Fibroblast of villous mesenchyme (primary cell): ENCODE results near the gene LAT. TPM values are rescaled to one million over a fixed set of nuclear protein-coding genes. Genes with fewer than 3 reads are reported as not detected.

Experiments
- DNase-seq: peaks from one replicate; pipeline ENCODE4 v3.0.0-alpha.2; 2010; ENCODE audit warnings: low read depth
- H3K4me3 ChIP-seq: 2 replicates; pipeline ENCODE4 v1.5.1; 2011; ENCODE audit warnings: low read depth, mild to moderate bottlenecking, low read length
- total RNA-seq: library from RNA; depleted of rRNA; stranded (reverse); fragments of >200 nt; gene quantifications from 2 replicates; pipeline ENCODE4 v1.2.3, GENCODE V29; 2012
- TF ChIP-seq, protein P1 (sequence below): IDR thresholded peaks from 2 replicates; pipeline ENCODE4 v1.5.1; 2012; ENCODE audit warnings: low read depth, mild to moderate bottlenecking, low read length; ENCODE audit not compliant: insufficient read depth

Gene LAT
- total RNA-seq, 1 donor, result 0.43 TPM

DNA sequence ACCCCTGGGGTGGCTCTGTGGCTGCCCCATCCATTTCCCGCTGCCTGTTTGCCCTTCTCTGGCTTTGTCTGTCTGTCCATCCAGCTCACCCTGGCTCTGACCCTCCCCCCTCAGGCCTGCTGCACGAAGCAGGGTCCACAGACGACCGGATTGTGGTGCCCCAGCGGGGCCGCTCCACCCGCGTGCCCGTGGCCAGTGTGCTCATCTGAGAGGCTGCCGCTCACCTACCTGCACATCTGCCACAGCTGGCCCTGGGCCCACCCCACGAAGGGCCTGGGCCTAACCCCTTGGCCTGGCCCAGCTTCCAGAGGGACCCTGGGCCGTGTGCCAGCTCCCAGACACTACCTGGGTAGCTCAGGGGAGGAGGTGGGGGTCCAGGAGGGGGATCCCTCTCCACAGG lies 761 bp upstream of the LAT start:
- no peak for DNase-seq
- TF ChIP-seq, protein P1, sequence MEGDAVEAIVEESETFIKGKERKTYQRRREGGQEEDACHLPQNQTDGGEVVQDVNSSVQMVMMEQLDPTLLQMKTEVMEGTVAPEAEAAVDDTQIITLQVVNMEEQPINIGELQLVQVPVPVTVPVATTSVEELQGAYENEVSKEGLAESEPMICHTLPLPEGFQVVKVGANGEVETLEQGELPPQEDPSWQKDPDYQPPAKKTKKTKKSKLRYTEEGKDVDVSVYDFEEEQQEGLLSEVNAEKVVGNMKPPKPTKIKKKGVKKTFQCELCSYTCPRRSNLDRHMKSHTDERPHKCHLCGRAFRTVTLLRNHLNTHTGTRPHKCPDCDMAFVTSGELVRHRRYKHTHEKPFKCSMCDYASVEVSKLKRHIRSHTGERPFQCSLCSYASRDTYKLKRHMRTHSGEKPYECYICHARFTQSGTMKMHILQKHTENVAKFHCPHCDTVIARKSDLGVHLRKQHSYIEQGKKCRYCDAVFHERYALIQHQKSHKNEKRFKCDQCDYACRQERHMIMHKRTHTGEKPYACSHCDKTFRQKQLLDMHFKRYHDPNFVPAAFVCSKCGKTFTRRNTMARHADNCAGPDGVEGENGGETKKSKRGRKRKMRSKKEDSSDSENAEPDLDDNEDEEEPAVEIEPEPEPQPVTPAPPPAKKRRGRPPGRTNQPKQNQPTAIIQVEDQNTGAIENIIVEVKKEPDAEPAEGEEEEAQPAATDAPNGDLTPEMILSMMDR, result no peak
- no peak overlapping the region for H3K4me3 ChIP-seq

DNA sequence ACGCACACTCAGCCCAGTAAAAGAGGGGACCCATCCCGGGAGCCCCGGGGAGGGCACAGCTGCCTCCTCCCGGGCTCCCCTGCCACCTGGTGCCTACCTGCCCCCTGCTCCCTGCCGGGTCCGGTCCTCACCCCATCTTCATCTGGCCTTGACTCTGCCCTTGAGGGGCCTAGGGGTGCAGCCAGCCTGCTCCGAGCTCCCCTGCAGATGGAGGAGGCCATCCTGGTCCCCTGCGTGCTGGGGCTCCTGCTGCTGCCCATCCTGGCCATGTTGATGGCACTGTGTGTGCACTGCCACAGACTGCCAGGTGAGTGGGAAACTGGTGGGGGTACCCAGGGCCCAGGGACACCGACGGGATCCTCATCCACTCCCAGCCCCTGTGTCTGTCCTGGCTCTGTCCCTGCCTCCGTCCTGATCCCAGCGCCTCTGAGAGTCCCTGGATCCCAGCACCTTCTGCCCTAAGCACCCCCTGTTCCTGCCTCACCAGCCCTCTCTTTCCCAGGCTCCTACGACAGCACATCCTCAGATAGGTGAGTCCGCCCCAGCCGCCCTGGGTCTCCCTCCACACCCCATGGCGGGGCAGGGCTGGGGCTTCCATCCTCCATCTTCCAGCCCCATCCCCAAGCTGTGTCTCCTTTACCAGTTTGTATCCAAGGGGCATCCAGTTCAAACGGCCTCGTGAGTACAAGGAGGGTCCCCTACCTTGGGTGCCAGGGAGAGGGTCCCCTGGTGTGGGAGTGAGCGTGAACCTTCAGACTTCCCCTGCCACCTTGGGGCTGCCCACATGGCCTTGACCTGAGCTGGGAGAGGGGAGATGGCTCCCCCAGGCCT lies 574 bp downstream of the LAT start:
- no peak overlapping the region for H3K4me3 ChIP-seq
- TF ChIP-seq, protein P1, result no peak
- no peak for DNase-seq

DNA sequence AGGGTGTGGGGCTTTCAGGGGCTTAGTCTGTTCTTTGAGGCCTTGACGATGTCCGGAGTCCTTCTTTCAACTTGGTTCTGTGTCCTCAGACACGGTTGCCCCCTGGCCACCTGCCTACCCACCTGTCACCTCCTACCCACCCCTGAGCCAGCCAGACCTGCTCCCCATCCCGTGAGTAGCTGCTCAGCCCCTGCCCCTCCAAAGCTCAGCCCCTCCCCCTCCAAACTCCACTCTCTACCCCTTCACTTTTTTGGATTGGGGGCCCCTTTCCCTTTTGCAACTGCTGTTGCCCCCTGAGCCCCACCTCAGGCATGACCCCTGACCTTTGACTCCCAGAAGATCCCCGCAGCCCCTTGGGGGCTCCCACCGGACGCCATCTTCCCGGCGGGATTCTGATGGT lies 1.2 kb downstream of the LAT start:
- TF ChIP-seq, protein P1, result no peak
- DNase-seq, result no peak
- H3K4me3 ChIP-seq, result no peak overlapping the region

DNA sequence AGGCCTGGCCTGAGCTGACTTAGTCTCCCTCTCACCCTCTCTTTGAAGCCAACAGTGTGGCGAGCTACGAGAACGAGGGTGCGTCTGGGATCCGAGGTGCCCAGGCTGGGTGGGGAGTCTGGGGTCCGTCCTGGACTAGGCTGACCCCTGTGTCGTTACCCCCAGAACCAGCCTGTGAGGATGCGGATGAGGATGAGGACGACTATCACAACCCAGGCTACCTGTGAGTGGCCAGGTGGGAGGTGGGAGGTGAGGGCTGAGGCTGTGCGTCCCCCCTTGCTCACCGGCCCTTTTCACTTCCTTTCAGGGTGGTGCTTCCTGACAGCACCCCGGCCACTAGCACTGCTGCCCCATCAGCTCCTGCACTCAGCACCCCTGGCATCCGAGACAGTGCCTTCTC lies 1.6 kb downstream of the LAT start:
- DNase-seq, result no peak
- no peak overlapping the region for H3K4me3 ChIP-seq
- TF ChIP-seq, protein P1, result no peak

DNA sequence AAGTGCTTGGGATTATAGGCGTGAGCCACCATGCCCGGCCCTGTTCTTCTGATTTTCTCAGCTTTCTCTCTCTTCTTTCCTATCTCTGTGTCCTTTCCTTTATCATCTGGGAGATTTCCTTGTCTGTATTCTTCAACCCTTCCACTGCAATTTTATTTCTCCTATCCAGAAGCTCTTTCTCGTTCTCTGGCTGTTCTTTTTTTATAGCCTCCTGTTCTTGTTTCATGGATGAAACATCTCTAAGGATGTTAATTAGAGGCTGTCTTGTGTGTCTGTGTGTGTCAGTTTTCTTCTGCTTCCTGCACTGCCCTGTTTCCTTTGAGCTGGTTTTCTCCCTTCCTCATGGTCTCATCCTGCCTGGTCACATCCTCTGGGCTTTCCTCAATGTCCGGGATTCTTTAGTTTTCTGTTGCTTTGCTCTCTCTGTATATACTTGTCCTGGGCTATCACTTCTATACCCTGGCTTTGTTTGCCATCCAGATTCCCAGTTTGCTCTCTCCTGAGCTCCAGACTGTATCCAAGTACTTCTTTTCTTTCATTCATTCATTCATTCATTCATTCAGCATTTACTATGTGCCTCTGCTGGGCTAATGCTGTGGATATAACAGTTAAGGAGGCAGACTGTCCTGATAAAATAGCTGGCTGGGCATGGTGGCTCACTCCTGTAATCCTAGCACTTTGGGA lies 2.5 kb downstream of the LAT start:
- no peak for DNase-seq
- TF ChIP-seq, protein P1, result no peak
- H3K4me3 ChIP-seq, result no peak overlapping the region

DNA sequence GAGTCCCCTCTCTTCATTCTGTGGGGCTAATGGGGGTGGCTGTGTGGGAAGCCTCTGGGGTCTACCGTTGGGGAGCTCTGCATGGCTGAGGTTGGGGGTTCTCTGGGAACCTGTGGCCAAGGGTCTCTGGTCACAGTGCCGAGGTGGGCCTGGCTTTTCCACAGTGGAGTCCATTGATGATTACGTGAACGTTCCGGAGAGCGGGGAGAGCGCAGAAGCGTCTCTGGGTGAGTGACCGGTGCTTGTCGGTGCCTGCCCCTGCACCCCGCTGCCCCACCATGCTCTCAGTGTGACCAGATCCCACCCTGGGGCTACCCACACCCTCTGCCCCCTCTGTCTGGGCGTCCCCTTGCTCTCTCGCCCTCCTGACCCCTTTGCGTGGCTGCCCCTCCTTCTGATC lies 4.5 kb downstream of the LAT start:
- no peak overlapping the region for H3K4me3 ChIP-seq
- TF ChIP-seq, protein P1, result no peak
- DNase-seq, result no peak
